ENCODE measurements around the gene RHBG. TPM values are rescaled to one million over a fixed set of nuclear protein-coding genes. Genes with fewer than 3 reads are reported as not detected.

RHBG gene
- total RNA-seq, 1 donor from 2014 or later, result not detected

DNA sequence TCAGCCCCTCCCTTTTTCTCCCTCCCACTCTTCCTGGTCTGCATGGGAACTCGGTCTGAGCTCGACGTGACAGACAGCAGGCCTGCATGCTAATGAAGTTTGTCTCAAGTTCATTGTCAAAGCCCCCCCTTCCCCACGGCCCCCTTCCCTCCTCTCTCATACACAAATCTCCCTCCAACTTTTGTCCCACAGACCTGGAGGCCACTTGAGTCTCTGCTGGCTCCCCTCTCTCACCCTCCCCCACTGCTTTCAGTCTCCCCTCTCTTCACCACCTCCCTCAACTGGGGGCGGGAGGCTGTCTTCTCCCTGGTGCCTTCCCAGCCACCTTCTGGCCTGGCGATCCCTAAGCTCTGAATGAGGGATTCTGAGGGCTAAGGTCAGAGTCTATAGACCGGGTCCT lies 61.3 kb downstream of the RHBG start:
- Mint-ChIP-seq H3K27me3 (peaks cover 88% of the 10 kb centered on the region), H3K9me3 (no peaks in the 10 kb centered on the region), H3K27ac (no peak overlapping the region), H3K36me3 (ENCODE audit: low read depth) (no peaks in the 10 kb centered on the region), H3K4me1 (peaks cover 4% of the 10 kb centered on the region), H3K4me3 (no peak overlapping the region)
- ChIA-PET CTCF (interaction anchor here (1.3 to 1.6 kb wide), 2 partner anchors 11 to 45 kb away, joined by 3 read pairs; no protein-coding TSS in a partner anchor), POLR2A (no interaction called here)
- no peak for DNase-seq
- TF ChIP-seq, protein P1, sequence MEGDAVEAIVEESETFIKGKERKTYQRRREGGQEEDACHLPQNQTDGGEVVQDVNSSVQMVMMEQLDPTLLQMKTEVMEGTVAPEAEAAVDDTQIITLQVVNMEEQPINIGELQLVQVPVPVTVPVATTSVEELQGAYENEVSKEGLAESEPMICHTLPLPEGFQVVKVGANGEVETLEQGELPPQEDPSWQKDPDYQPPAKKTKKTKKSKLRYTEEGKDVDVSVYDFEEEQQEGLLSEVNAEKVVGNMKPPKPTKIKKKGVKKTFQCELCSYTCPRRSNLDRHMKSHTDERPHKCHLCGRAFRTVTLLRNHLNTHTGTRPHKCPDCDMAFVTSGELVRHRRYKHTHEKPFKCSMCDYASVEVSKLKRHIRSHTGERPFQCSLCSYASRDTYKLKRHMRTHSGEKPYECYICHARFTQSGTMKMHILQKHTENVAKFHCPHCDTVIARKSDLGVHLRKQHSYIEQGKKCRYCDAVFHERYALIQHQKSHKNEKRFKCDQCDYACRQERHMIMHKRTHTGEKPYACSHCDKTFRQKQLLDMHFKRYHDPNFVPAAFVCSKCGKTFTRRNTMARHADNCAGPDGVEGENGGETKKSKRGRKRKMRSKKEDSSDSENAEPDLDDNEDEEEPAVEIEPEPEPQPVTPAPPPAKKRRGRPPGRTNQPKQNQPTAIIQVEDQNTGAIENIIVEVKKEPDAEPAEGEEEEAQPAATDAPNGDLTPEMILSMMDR (IDR thresholded peaks at IDR 0.05), result no peak
- intact Hi-C loops (cut with micrococcal nuclease), result no loop called here
- ATAC-seq (ENCODE audit: low read depth), result no peak

DNA sequence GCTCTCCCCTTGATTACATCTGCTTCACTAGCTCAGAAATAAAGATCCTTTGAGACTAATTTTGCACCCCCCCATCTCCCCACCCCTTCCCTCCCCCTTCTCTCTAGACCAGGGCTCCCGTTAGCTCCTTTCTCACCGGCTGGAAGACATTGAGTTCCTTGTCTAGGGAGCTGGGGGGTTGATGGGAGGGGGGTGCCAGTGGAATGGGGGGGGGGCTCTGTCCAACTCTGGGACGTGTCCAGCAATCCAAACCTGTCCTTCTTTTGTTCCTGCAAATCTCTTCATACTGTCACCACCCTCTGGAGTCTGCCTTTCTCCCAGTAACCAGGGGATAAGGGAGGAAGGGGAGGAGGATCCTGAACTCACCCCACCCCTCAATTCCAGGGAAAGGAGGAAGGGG lies 61.9 kb downstream of the RHBG start:
- no peak for DNase-seq
- POLR2A ChIA-PET, result no interaction called here
- intact Hi-C loops (cut with micrococcal nuclease), result no loop called here

DNA sequence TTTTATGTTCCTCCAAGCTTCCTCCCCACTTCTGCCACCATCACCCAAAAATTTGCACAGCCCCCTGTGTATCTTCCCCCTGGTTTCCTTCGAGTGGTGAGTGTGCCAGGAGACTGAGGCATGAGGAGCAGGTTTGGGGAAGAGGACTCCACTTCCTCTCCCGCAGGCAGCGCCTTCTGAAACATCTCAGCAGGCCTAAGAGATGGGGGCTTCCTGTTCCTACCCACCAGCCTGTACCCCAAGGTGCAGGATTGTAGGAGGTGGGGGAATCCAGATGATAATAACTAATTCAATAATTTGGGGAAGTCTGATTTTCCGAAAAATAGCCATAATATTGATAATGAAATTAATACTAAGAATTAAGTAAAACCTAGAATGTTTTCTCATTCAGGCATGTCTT lies 62.4 kb downstream of the RHBG start:
- Mint-ChIP-seq H3K4me3 (no peak overlapping the region), H3K27ac (no peak overlapping the region), H3K9me3 (no peaks in the 10 kb centered on the region), H3K27me3 (peaks cover 84% of the 10 kb centered on the region), H3K4me1 (peaks cover 8% of the 10 kb centered on the region), H3K36me3 (ENCODE audit: low read depth) (no peaks in the 10 kb centered on the region)
- ChIA-PET POLR2A (no interaction called here), CTCF (no interaction called here)
- intact Hi-C loops (cut with micrococcal nuclease), result no loop called here
- ATAC-seq (ENCODE audit: low read depth) (no peak), DNase-seq (no peak)
- TF ChIP-seq, protein P1 (IDR thresholded peaks at IDR 0.05), result no peak

More for the DNA sequence above, 61.9 kb downstream of the RHBG start:
- Mint-ChIP-seq H3K36me3 (ENCODE audit: low read depth) (no peaks in the 10 kb centered on the region), H3K4me3 (no peak overlapping the region), H3K4me1 (peaks cover 7% of the 10 kb centered on the region), H3K27ac (no peak overlapping the region), H3K9me3 (no peaks in the 10 kb centered on the region), H3K27me3 (peaks cover 89% of the 10 kb centered on the region)
- no peak for ATAC-seq (ENCODE audit: low read depth)
- CTCF ChIA-PET, result interaction anchor here (1.6 kb wide), 1 partner anchor 45 kb away, joined by 3 read pairs; no protein-coding TSS in a partner anchor
- TF ChIP-seq, protein P1 (IDR thresholded peaks at IDR 0.05), result no peak

DNA sequence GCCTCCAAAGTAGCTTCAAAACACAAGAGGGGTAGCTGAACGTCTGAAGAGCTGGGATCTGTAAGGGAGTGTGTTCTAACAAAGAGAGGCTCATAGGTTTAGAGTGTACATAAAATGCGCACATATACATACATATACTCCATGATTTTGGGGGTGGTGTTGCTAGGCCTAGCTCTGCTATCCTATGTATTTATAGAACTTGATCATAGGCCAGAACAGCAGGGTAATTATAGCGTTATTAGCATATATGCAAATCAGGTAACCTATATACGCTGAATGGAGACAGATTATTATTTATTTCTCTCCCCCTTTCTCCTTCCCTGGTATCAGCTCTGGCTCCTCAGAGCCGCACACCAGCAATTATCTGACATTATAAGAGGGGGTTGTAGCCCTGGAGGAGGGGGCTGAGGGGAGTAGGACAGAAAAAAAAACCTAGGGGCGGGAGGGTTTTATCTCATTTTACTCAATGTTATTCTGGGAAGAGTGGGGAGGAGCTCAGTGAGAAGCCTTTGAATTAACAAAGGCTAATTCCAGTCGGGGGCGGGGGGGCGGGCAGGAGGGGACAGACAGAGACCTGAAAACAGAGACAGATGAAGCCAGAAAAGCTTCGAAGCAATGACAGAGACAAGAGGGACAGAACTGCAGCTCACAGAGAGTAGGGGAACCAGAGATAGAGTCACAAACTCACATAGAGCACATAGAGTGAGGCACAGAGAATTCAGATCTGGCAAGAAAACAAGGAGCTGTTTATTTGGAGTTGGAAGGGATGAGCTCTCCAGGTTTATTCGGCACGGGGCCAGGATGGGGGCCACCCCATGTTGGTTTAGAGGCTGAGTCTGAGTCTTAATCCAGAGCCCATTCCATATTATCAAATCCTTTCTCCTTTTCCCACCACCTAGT lies 63.0 kb downstream of the RHBG start:
- intact Hi-C loops (cut with micrococcal nuclease), result no loop called here
- H3K36me3 Mint-ChIP-seq (ENCODE audit: low read depth), result no peaks in the 10 kb centered on the region

DNA sequence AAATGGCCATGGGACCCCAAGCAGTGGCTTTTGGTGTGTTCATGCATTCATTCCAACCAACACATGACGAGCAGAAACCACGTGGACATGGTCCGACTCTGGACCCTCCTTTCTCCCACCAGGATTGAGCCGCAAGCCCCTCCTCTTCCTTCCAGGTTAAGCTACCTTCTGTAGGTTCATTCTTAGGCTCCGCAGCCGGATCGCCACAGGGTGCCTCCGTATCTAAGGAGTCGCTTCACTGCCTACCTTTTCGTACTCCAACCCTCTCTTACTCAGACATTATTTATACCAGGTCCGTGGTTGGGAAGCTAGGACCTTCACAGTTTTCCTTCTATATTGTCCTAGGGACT lies 63.6 kb downstream of the RHBG start:
- no peak for ATAC-seq (ENCODE audit: low read depth)
- TF ChIP-seq, protein P1 (IDR thresholded peaks at IDR 0.05), result no peak
- Mint-ChIP-seq H3K27me3 (peaks cover 80% of the 10 kb centered on the region), H3K9me3 (no peaks in the 10 kb centered on the region), H3K4me3 (no peak overlapping the region), H3K4me1 (peaks cover 20% of the 10 kb centered on the region), H3K27ac (no peak overlapping the region), H3K36me3 (ENCODE audit: low read depth) (no peaks in the 10 kb centered on the region)
- POLR2A ChIA-PET, result no interaction called here
- CTCF ChIA-PET, result interaction anchor here (0.8 to 1.1 kb wide), 3 partner anchors 13 to 47 kb away, joined by 3 to 7 read pairs (median 4); no protein-coding TSS in a partner anchor
- intact Hi-C loops (cut with micrococcal nuclease), result no loop called here
- no peak for DNase-seq

More for the DNA sequence above, 63.0 kb downstream of the RHBG start:
- ChIA-PET CTCF (interaction anchor here (0.8 to 1.1 kb wide), 3 partner anchors 12 to 46 kb away, joined by 3 to 7 read pairs (median 4); no protein-coding TSS in a partner anchor), POLR2A (interaction anchor here (0.6 kb wide), 1 partner anchor 28 kb away, joined by 4 read pairs; no protein-coding TSS in a partner anchor)
- Mint-ChIP-seq H3K4me3 (no peak overlapping the region), H3K4me1 (peaks cover 14% of the 10 kb centered on the region), H3K9me3 (no peaks in the 10 kb centered on the region), H3K27me3 (peaks cover 80% of the 10 kb centered on the region), H3K27ac (no peak overlapping the region)
- DNase-seq (no peak), ATAC-seq (ENCODE audit: low read depth) (no peak)
- TF ChIP-seq, protein P1 (IDR thresholded peaks at IDR 0.05), result no peak
